Ovary (tissue), 3 donors: ENCODE data around the gene LIMCH1.

Experiments
- POLR2A ChIP-seq: fragments of 450-650 bp; IDR thresholded peaks from one replicate; pipeline ENCODE4 v1.6.1; 2017; ENCODE audit warnings: antibody characterized with exemption, mild to moderate bottlenecking, moderate library complexity
- TF ChIP-seq, protein P1 (sequence below), 3 donors: fragments of 450-650 bp in 2 of 3; fragments of 200-600 bp in 1 of 3; IDR thresholded peaks; one replicate each; pipeline versions ENCODE4 v1.5.1 to v1.8.0; 2016 to 2022; ENCODE audit warnings: antibody characterized with exemption in 3 of 3, mild to moderate bottlenecking in 1 of 3
- donor health status: DM: no; HTN: no; CAD: no.

DNA sequence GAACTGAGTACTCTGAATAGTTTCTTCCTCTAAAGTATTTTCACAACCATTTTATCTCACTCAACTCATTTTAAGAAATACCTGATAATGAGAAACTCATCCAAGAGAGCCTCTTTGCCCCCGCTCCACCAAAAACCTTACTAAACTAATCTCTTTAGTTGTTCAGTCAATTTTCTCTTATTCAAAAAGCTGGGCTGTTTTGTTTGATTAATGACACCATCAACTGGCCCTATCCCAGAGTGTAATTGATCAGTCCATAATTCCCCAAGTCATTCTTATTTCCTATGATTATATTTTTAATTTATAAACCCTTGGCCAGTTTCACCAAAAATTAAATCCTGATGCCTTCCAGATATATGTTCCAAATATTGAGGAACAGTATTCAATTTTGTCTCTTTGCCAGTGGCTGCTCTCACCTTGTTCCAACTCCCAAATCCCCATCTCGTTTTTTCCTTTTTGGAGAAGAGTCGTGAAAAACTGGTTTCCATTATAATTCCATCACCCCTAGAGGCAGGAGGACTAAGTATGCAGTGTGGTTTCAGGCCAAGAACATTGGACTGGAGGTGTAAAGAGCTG is 10.4 kb downstream of the LIMCH1 start:
- TF ChIP-seq, protein P1, sequence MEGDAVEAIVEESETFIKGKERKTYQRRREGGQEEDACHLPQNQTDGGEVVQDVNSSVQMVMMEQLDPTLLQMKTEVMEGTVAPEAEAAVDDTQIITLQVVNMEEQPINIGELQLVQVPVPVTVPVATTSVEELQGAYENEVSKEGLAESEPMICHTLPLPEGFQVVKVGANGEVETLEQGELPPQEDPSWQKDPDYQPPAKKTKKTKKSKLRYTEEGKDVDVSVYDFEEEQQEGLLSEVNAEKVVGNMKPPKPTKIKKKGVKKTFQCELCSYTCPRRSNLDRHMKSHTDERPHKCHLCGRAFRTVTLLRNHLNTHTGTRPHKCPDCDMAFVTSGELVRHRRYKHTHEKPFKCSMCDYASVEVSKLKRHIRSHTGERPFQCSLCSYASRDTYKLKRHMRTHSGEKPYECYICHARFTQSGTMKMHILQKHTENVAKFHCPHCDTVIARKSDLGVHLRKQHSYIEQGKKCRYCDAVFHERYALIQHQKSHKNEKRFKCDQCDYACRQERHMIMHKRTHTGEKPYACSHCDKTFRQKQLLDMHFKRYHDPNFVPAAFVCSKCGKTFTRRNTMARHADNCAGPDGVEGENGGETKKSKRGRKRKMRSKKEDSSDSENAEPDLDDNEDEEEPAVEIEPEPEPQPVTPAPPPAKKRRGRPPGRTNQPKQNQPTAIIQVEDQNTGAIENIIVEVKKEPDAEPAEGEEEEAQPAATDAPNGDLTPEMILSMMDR (IDR thresholded peaks at IDR 0.05) = no peak
- no peak for TF ChIP-seq POLR2A
